RWPE1 (cell line): ENCODE measurements around the gene EPS8L1.

Experiments
- CTCF ChIA-PET: fragments of 350-600 bp; sonication (Branson Sonifier 250); formaldehyde crosslinking; extraction: SDS; loops from one replicate; lab custom pipeline; 2021; lab: Yijun Ruan, JAX
- POLR2A ChIA-PET: fragments of 400-600 bp; formaldehyde crosslinking; extraction: SDS; loops from one replicate; lab custom pipeline; 2020; ENCODE audit warnings: antibody characterized with exemption; ENCODE audit not compliant: low non-redundant PET; lab: Yijun Ruan, JAX
- DNase-seq: peaks from one replicate; pipeline ENCODE4 v3.0.0; 2012; ENCODE audit warnings: low spot score
- H3K27ac ChIP-seq: fragments of 450-650 bp; 2 replicates; pipeline ENCODE4 v1.5.1; 2017
- CTCF ChIP-seq: fragments of 450-650 bp; conservative IDR thresholded peaks from 2 replicates; pipeline ENCODE4 v1.5.1; 2017; ENCODE audit warnings: low read depth, mild to moderate bottlenecking

The EPS8L1 gene

GRCh38 chr19:55132453-55133129, 56.9 kb downstream of the EPS8L1 start:
- CTCF ChIA-PET: interaction anchor here (0.6 kb wide), 1 partner anchor 64 kb away, joined by 3 read pairs; no protein-coding TSS in a partner anchor
- DNase-seq: no peak
- TF ChIP-seq CTCF: no peak
- POLR2A ChIA-PET: interaction anchor here (0.6 kb wide), 1 partner anchor 15 kb away, joined by 8 read pairs; no protein-coding TSS in a partner anchor
- peak overlapping the region; percentile 4; the same call in 1 of the 2 replicates for H3K27ac ChIP-seq

GRCh38 chr19:55133639-55134444, 58.2 kb downstream of the EPS8L1 start:
- no peak for DNase-seq
- TF ChIP-seq CTCF: no peak
- H3K27ac ChIP-seq: peak overlapping the region; percentile 4; the same call in 1 of the 2 replicates
- ChIA-PET POLR2A (no interaction called here), CTCF (interaction anchor here (0.6 kb wide), 1 partner anchor 70 kb away, joined by 3 read pairs; no protein-coding TSS in a partner anchor)

- ChIA-PET CTCF (interaction anchor here (0.7 to 0.9 kb wide), 2 partner anchors 8 to 52 kb away, joined by 3 read pairs; no protein-coding TSS in a partner anchor), POLR2A (no interaction called here)
- no peak for DNase-seq
- TF ChIP-seq CTCF: no peak
- peak overlapping the region; percentile 22; the same call in 1 of the 2 replicates for H3K27ac ChIP-seq
Measured at GRCh38 chr19:55134736-55135135, 59.1 kb downstream of the EPS8L1 start.

GRCh38 chr19:55136399-55137102, 60.9 kb downstream of the EPS8L1 start:
- TF ChIP-seq CTCF: no peak
- DNase-seq: no peak
- CTCF ChIA-PET: interaction anchor here (0.6 to 1.1 kb wide), 5 partner anchors 24 to 947 kb away, joined by 3 to 7 read pairs (median 3); partner anchors contain the start of genes MBOAT7 and RDH13
- H3K27ac ChIP-seq: no peak overlapping the region
- POLR2A ChIA-PET: no interaction called here
